K562 (cell line): ENCODE data around the gene PTPMT1. TPM values are rescaled to one million over a fixed set of nuclear protein-coding genes. Genes with fewer than 3 reads are reported as not detected.

Experiments used
- ATAC-seq: fragments of 200-7000 bp; cut with Tn5 transposase; 3 replicates; pipeline ENCODE4 v1.9.1; 2020; ENCODE audit warnings: moderate library complexity
- BruUV-seq: library from RNA; stranded (reverse); fragments of 400-500 nt; replicated peaks from 2 replicates; lab custom pipeline; 2021; lab: Mats Ljungman, UMichigan
- CTCF ChIA-PET: fragments of 300-600 bp; formaldehyde crosslinking; extraction: SDS; loops from one replicate; lab custom pipeline; 2021; ENCODE audit warnings: low intra/inter-chr PET ratio; lab: Yijun Ruan, JAX
- POLR2A ChIA-PET: fragments of 300-600, 350-650 bp; sonication (Branson Sonifier 250); formaldehyde crosslinking; extraction: SDS; loops from one replicate; lab custom pipeline; 2021; ENCODE audit warnings: antibody characterized with exemption, inconsistent platforms; lab: Yijun Ruan, JAX
- DNase-seq, 4 experiments: peaks; one replicate each; pipeline versions ENCODE4 v3.0.0 to v3.0.0-alpha.2; 2011 to 2018; ENCODE audit warnings: low spot score in 3 of 4, mixed read lengths in 3 of 4; ENCODE audit errors: extremely low read depth in 1 of 4
- FAIRE-seq: peaks from 2 replicates; lab custom pipeline; 2011; peaks lifted over from hg19 to GRCh38; lab: Jason Lieb, UNC
- H2AFZ ChIP-seq: 2 replicates; pipeline ENCODE4 v1.6.0; 2011; ENCODE audit warnings: low read depth, low read length, control low read depth, inconsistent platforms
- H3K27ac ChIP-seq: fragments of 200-600 bp; 3 replicates; pipeline ENCODE4 v1.8.0; 2011; ENCODE audit warnings: low read depth, mild to moderate bottlenecking, control low read depth, inconsistent platforms, low read length, moderate library complexity, mixed read lengths; ENCODE audit errors: extremely low read depth
- H3K27me3 ChIP-seq, 2 experiments: fragments of 300-600 bp in 1 of 2; 2 replicates in 1 of 2; 3 replicates in 1 of 2; pipeline versions ENCODE4 v1.6.0 to v1.8.0; 2011; ENCODE audit warnings: inconsistent platforms in 2 of 2, low read length in 2 of 2, mild to moderate bottlenecking in 1 of 2, mixed read lengths in 1 of 2, moderate library complexity in 1 of 2; ENCODE audit not compliant: control insufficient read depth in 2 of 2, insufficient read depth in 2 of 2
- H3K36me3 ChIP-seq: fragments of 300-600 bp; 3 replicates; pipeline ENCODE4 v1.8.0; 2011; ENCODE audit warnings: mild to moderate bottlenecking, low read length, inconsistent platforms; ENCODE audit not compliant: control insufficient read depth, insufficient read depth
- H3K4me1 ChIP-seq, 2 experiments: fragments of 200-600 bp in 1 of 2; replicated peaks in 1 of 2; 2 replicates in 1 of 2; 3 replicates in 1 of 2; pipeline versions ENCODE4 v1.5.1 to v1.8.0; 2011; ENCODE audit warnings: inconsistent platforms in 2 of 2, low read length in 2 of 2, mild to moderate bottlenecking in 1 of 2, mixed read lengths in 1 of 2, moderate library complexity in 1 of 2; ENCODE audit not compliant: control insufficient read depth in 2 of 2, insufficient read depth in 2 of 2
- H3K4me2 ChIP-seq: 2 replicates; pipeline ENCODE4 v1.6.1; 2011; ENCODE audit warnings: low read length, control low read depth, inconsistent platforms, mixed read lengths; ENCODE audit not compliant: insufficient read depth
- H3K4me3 ChIP-seq: fragments of 200-600 bp; sonication (generic), shearing (Covaris generic); 2 replicates; pipeline ENCODE4 v1.5.1; 2016; ENCODE audit warnings: control low read depth, inconsistent platforms
- H3K79me2 ChIP-seq: fragments of 200-600 bp; 3 replicates; pipeline ENCODE4 v1.8.0; 2011; ENCODE audit warnings: low read length, inconsistent platforms; ENCODE audit not compliant: control insufficient read depth, insufficient read depth
- H3K9ac ChIP-seq, 2 experiments: 2 replicates each; pipeline versions ENCODE4 v1.6.0 to v1.6.1; 2011; ENCODE audit warnings: low read depth in 2 of 2, low read length in 2 of 2, control low read depth in 1 of 2, inconsistent platforms in 1 of 2, mild to moderate bottlenecking in 1 of 2, mixed read lengths in 1 of 2; ENCODE audit not compliant: insufficient read depth in 1 of 2
- H3K9me1 ChIP-seq: one replicate; pipeline ENCODE4 v1.6.0; 2011; ENCODE audit warnings: inconsistent platforms, mild to moderate bottlenecking, low read length, moderate library complexity; ENCODE audit not compliant: control insufficient read depth, insufficient read depth
- H3K9me3 ChIP-seq: replicated peaks from 2 replicates; pipeline ENCODE4 v1.5.1; 2011; ENCODE audit warnings: low read depth, low read length, inconsistent platforms; ENCODE audit not compliant: control insufficient read depth, insufficient read depth
- H4K20me1 ChIP-seq: replicated peaks from 2 replicates; pipeline ENCODE4 v1.6.1; 2011; ENCODE audit warnings: low read length, inconsistent platforms, mixed read lengths; ENCODE audit not compliant: control insufficient read depth, insufficient read depth
- CEBPG ChIP-seq, 3 experiments: fragments of 200-800 bp in 1 of 3; sonication (Bioruptor generic) in 1 of 3; sonication (generic) in 1 of 3; formaldehyde crosslinking in 1 of 3; IDR thresholded peaks in 2 of 3; conservative IDR thresholded peaks in 1 of 3; 2 replicates each; pipeline versions ENCODE4 v1.6.1 to v1.8.0; 2016 to 2022; ENCODE audit warnings: missing compliant biosample characterization in 2 of 3, missing genetic modification characterization in 2 of 3, mild to moderate bottlenecking in 1 of 3, missing genetic modification reagents in 1 of 3
- MAFK ChIP-seq: IDR thresholded peaks from 2 replicates; pipeline ENCODE4 v1.6.1; 2011; ENCODE audit warnings: low read length, improper control_type of control experiment
- MYC ChIP-seq, 2 experiments: fragments of 250-450 bp in 1 of 2; sonication (Bioruptor Pico) in 1 of 2; IDR thresholded peaks; 2 replicates each; pipeline versions ENCODE4 v1.5.1 to v1.6.1; 2012 to 2021; ENCODE audit warnings: low read depth in 2 of 2, borderline replicate concordance in 1 of 2, improper control_type of control experiment in 1 of 2, low read length in 1 of 2, mild to moderate bottlenecking in 1 of 2, moderate library complexity in 1 of 2
- RAD51 ChIP-seq: fragments of 450-650 bp; IDR thresholded peaks from 2 replicates; pipeline ENCODE4 v1.7.1; 2016; ENCODE audit warnings: low read depth, mild to moderate bottlenecking, borderline replicate concordance
- RHOXF2B ChIP-seq: fragments of 250-450 bp; sonication (Bioruptor Pico); conservative IDR thresholded peaks from 2 replicates; pipeline ENCODE4 v1.5.1; 2021
- STAT5B ChIP-seq: fragments of 250-450 bp; sonication (Bioruptor Pico); IDR thresholded peaks from 2 replicates; pipeline ENCODE4 v1.8.0; 2021; ENCODE audit warnings: mild to moderate bottlenecking, inconsistent platforms
- TSC22D4 ChIP-seq: fragments of 450-650 bp; IDR thresholded peaks from 2 replicates; pipeline ENCODE4 v1.6.1; 2016; ENCODE audit warnings: missing genetic modification characterization, missing biosample characterization, control low read depth
- ZC3H4 ChIP-seq: sonication (generic); formaldehyde crosslinking; IDR thresholded peaks from 2 replicates; pipeline ENCODE4 v1.9.0; 2021; ENCODE audit warnings: missing genetic modification reagents, borderline replicate concordance
- ZNF165 ChIP-seq: fragments of 250-450 bp; sonication (Bioruptor Pico); IDR thresholded peaks from 2 replicates; pipeline ENCODE4 v1.4.0; 2020; ENCODE audit warnings: borderline replicate concordance
- ZNF431 ChIP-seq: sonication (generic); formaldehyde crosslinking; IDR thresholded peaks from 2 replicates; pipeline ENCODE4 v1.8.0; 2022; ENCODE audit warnings: mild to moderate bottlenecking, missing genetic modification reagents
- ZNF518B ChIP-seq: fragments of 250-450 bp; sonication (Bioruptor Pico); IDR thresholded peaks from 2 replicates; pipeline ENCODE4 v1.5.0; 2021; ENCODE audit warnings: mild to moderate bottlenecking, moderate library complexity
- whole genome bisulfite sequencing: fragments of 100-300 bp; shearing (Covaris generic); methylation state at CpG from one replicate; pipeline ENCODE4 v1.1.6; 2016; ENCODE audit warnings: low coverage, mixed read lengths; ENCODE audit not compliant: insufficient coverage; ENCODE audit errors: missing lambda C conversion rate; 5-methylcytosine and 5-hydroxymethylcytosine counted together
- in situ Hi-C: fragments of 300-500 bp; cut with MboI; formaldehyde crosslinking; loops from 4 replicates; pipeline ENCODE4 v1.15.0; 2018; ENCODE audit warnings: inconsistent platforms, mixed read lengths
- intact Hi-C: fragments of 100-400 bp; cut with micrococcal nuclease; formaldehyde crosslinking; loops from 2 replicates; pipeline ENCODE4 v1.14.2; 2022
- polyA plus RNA-seq, 8 experiments: library from polyadenylated mRNA; depleted of rRNA in 4 of 8; stranded (reverse) in 5 of 8; unstranded in 3 of 8; fragments of >200 nt; fragmentation: Nextera tagmentation in 2 of 8; fragmentation: Illumina TruSeq in 1 of 8; extraction: Ambion mirVana in 2 of 8; extraction: Trizol in 1 of 8; gene quantifications; 2 replicates each; pipeline versions ENCODE4 v1.2.1 to v1.2.3, GENCODE V29; 2011 to 2014; ENCODE audit warnings: inconsistent platforms in 1 of 8, missing spikeins in 1 of 8
- total RNA-seq, 7 experiments: library from RNA; depleted of rRNA in 6 of 7; stranded (reverse); fragments of >200 nt in 6 of 7; fragmentation: Illumina TruSeq in 2 of 7; extraction: Trizol in 2 of 7; gene quantifications; 2 replicates each; pipeline versions ENCODE4 v1.2.1 to v1.2.3, GENCODE V29; 2011 to 2021; ENCODE audit warnings: low replicate concordance in 1 of 7

PTPMT1 gene
- total and polyA plus RNA-seq, 9 of the 15 experiments (the other 6 are each of a cell fraction or from before 2014, with no cell fraction given) = 10.4 to 140 (median 67.2) TPM

DNA sequence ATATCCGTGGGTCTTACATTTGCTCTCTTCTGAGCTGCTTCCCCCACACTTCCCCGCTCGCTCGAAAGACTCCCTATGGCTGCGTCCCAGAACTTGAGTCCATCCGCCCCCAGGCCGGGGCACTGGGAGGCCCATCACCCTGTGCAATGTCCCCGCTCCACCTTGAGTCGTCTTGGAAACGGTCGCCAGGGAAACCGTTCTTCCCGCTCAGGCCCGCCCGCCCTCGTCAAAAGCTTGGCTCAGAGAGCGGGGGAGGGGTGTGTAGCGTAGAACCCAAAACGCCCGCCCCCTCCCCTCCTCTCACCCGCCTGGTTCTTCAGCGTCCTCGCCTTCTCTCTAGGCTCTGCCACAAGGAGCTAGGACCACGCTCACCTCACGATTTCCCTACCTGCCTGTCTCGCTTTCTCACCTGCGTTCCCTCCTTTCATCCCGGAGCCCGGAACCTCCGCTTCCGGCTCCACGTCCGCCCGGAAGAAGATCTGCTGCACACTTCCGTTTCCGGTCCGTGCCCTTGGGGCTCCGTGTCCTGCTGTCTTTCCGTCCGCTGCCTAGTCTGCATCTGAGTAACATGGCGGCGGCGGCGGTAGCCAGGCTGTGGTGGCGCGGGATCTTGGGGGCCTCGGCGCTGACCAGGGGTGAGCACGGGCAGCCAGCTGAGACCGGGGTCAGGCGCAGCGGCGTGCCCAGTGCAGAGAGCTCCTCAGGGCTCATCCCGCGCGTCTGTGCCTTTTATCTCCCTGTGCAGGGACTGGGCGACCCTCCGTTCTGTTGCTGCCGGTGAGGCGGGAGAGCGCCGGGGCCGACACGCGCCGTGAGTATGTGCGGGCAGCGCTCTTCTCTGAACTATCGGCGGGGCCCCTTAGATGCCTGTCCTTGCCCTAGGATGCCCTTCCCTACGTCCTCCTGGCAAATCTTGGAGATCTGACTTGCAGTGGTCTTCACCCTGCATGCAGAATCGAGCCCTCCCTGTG, 13.4 kb downstream of the PTPMT1 start, which contains the start of the genes KBTBD4 and NDUFS3 (continued):
- TF ChIP-seq ZNF518B (CRISPR knock-in tag) = no peak
- no peak for TF ChIP-seq ZNF165 (CRISPR knock-in tag)
- no peak; the same call in 1 of the 2 replicates for TF ChIP-seq ZC3H4 (CRISPR knock-in tag)
- TF ChIP-seq, all 486 proteins: peak for 223

DNA sequence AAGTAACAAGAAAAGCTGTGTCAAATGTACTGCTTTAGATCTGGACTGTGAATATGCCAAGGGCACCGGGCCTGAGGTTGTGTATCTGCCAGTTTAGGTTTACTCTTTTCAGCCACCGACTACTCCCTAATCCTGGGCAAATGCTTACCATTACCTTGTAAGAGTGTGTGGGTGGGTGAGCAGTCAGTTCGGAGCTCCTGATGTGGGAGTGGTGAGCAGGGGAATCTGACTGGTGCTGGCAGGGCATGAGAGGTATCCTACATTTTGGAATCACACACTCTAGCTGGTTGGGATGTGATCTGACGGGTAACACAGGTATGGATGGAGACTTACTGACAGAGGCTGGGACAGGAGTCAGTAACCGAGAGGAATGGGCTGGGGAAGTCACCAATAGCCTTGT, 18.4 kb downstream of the PTPMT1 start:
- POLR2A ChIA-PET = interaction anchor here (0.8 to 4.2 kb wide), 3 partner anchors 11 to 16 kb away, joined by 3 to 35 read pairs (median 3); partner anchors contain the start of gene C1QTNF4
- no peaks in the 10 kb centered on the region for H3K9me1 ChIP-seq
- no peak for DNase-seq
- 94% methylated on average over 5 of the region's 5 CpGs for WGBS
- H3K9ac ChIP-seq = no peak overlapping the region
- FAIRE-seq = no peak
- ATAC-seq = no peak
- H3K27ac ChIP-seq = no peak overlapping the region
- H4K20me1 ChIP-seq = no peaks in the 10 kb centered on the region
- CTCF ChIA-PET = no interaction called here
- H3K36me3 ChIP-seq = peaks cover 56% of the 10 kb centered on the region
- no TSS peak for BruUV-seq
- H3K4me3 ChIP-seq = no peak overlapping the region
- no peak overlapping the region for H3K4me2 ChIP-seq
- intact Hi-C loops = no loop called here
- TF ChIP-seq STAT5B (CRISPR knock-in tag) (no peak), TSC22D4 (no peak), MYC (IDR thresholded peaks at IDR 0.05; ENCODE audit: low read depth, low read length) (no peak), MYC (CRISPR knock-in tag; IDR thresholded peaks at IDR 0.05; ENCODE audit: borderline replicate concordance, low read depth) (no peak), RAD51 (no peak), MAFK (no peak), RHOXF2B (CRISPR knock-in tag) (no peak), CEBPG (CRISPR knock-in tag; IDR thresholded peaks at IDR 0.05) (no peak), CEBPG (tag; conservative IDR thresholded peaks at IDR 0.05 in 1 of 2, IDR thresholded peaks at IDR 0.05 in 1 of 2) (no peak), ZNF431 (no peak)
- TF ChIP-seq, all 486 proteins: peak for 0
- H3K9me3 ChIP-seq = no peaks in the 10 kb centered on the region
- in situ Hi-C loops = no loop called here
- peaks cover 0 to 11% of the 10 kb centered on the region in 2 experiments; a peak in 4 of 5 replicates for H3K4me1 ChIP-seq
- H3K79me2 ChIP-seq = peaks cover 28% of the 10 kb centered on the region
- H2AFZ ChIP-seq = no peak overlapping the region
- no peaks in the 10 kb centered on the region; a peak in 1 of 5 replicates for H3K27me3 ChIP-seq
